HepG2 (cell line): ENCODE measurements around the gene DGAT2L6. TPM values are rescaled to one million over a fixed set of nuclear protein-coding genes. Genes with fewer than 3 reads are reported as not detected.

Experiments used
- ATAC-seq: fragments of 200-7000 bp; cut with Tn5 transposase; 3 replicates; pipeline ENCODE4 v1.9.1; 2020; ENCODE audit warnings: mild to moderate bottlenecking, moderate library complexity
- BruUV-seq: library from RNA; stranded (reverse); fragments of 400-500 nt; replicated peaks from 2 replicates; lab custom pipeline; 2021; lab: Mats Ljungman, UMichigan
- CTCF ChIA-PET: fragments of 300-600 bp; formaldehyde crosslinking; extraction: SDS; loops from one replicate; lab custom pipeline; 2021; ENCODE audit warnings: low total read pairs, inconsistent platforms, low intra/inter-chr PET ratio; lab: Yijun Ruan, JAX
- POLR2A ChIA-PET: fragments of 350-600 bp; sonication (Branson Sonifier 250); formaldehyde crosslinking; loops from one replicate; lab custom pipeline; 2020; ENCODE audit warnings: antibody characterized with exemption, inconsistent platforms; lab: Yijun Ruan, JAX
- DNase-seq: peaks from one replicate; pipeline ENCODE4 v3.0.0-alpha.2; 2015; ENCODE audit warnings: low spot score
- FAIRE-seq: peaks from 3 replicates; lab custom pipeline; 2011; peaks lifted over from hg19 to GRCh38; lab: Jason Lieb, UNC
- H2AFZ ChIP-seq: one replicate; pipeline ENCODE4 v1.6.1; 2011; ENCODE audit warnings: low read length, inconsistent platforms
- H3K27ac ChIP-seq: fragments of 300-600 bp; 3 replicates; pipeline ENCODE4 v1.8.0; 2011; ENCODE audit warnings: mixed run types, mild to moderate bottlenecking, mixed read lengths, low read length, inconsistent platforms; ENCODE audit not compliant: insufficient read depth; ENCODE audit errors: extremely low read length
- H3K27me3 ChIP-seq, 2 experiments: fragments of 200-600 bp in 1 of 2; 2 replicates in 1 of 2; 3 replicates in 1 of 2; pipeline versions ENCODE4 v1.6.0 to v1.8.0; 2011; ENCODE audit warnings: low read length in 2 of 2, mild to moderate bottlenecking in 2 of 2, moderate library complexity in 2 of 2, inconsistent platforms in 1 of 2; ENCODE audit not compliant: insufficient read depth in 2 of 2, control insufficient read depth in 1 of 2
- H3K36me3 ChIP-seq, 2 experiments: fragments of 200-600 bp in 1 of 2; replicated peaks in 1 of 2; 2 replicates in 1 of 2; 3 replicates in 1 of 2; pipeline versions ENCODE4 v1.5.1 to v1.8.0; 2011; ENCODE audit warnings: low read length in 2 of 2, inconsistent platforms in 1 of 2; ENCODE audit not compliant: insufficient read depth in 2 of 2, control insufficient read depth in 1 of 2
- H3K4me1 ChIP-seq: 2 replicates; pipeline ENCODE4 v1.5.1; 2012; ENCODE audit warnings: low read length, inconsistent platforms; ENCODE audit not compliant: insufficient read depth
- H3K4me2 ChIP-seq: 2 replicates; pipeline ENCODE4 v1.6.0; 2011; ENCODE audit warnings: low read depth, low read length, inconsistent platforms
- H3K4me3 ChIP-seq, 3 experiments: fragments of 200-600 bp in 1 of 3; sonication (generic), shearing (Covaris generic) in 1 of 3; replicated peaks in 1 of 3; 2 replicates each; pipeline ENCODE4 v1.5.1; 2011 to 2016; ENCODE audit warnings: low read length in 3 of 3, inconsistent platforms in 2 of 3, low read depth in 2 of 3, mild to moderate bottlenecking in 2 of 3, control low read depth in 1 of 3, mixed read lengths in 1 of 3; ENCODE audit not compliant: insufficient read depth in 1 of 3
- H3K79me2 ChIP-seq: one replicate; pipeline ENCODE4 v1.6.1; 2011; ENCODE audit warnings: low read length, inconsistent platforms; ENCODE audit not compliant: insufficient read depth
- H3K9ac ChIP-seq: 2 replicates; pipeline ENCODE4 v1.6.0; 2011; ENCODE audit warnings: mild to moderate bottlenecking, low read depth, low read length, inconsistent platforms; ENCODE audit not compliant: insufficient read depth
- H3K9me3 ChIP-seq: 2 replicates; pipeline ENCODE4 v1.5.1; 2012; ENCODE audit warnings: mild to moderate bottlenecking, low read length
- H4K20me1 ChIP-seq: 2 replicates; pipeline ENCODE4 v1.6.0; 2011; ENCODE audit warnings: inconsistent platforms, mild to moderate bottlenecking, low read length, moderate library complexity; ENCODE audit not compliant: insufficient read depth
- BHLHE40 ChIP-seq: IDR thresholded peaks from 2 replicates; pipeline ENCODE4 v1.6.1; 2011; ENCODE audit warnings: low read length, improper control_type of control experiment
- RXRA ChIP-seq: sonication (generic); formaldehyde crosslinking; IDR thresholded peaks from 2 replicates; pipeline ENCODE4 v1.5.1; 2020; ENCODE audit warnings: missing genetic modification reagents
- ZBTB1 ChIP-seq: sonication (generic); formaldehyde crosslinking; IDR thresholded peaks from 2 replicates; pipeline ENCODE4 v1.4.0; 2020; ENCODE audit warnings: missing genetic modification reagents, borderline replicate concordance
- ZNF816 ChIP-seq: sonication (generic); formaldehyde crosslinking; IDR thresholded peaks from 2 replicates; pipeline ENCODE4 v1.8.0; 2022; ENCODE audit warnings: missing genetic modification reagents, mild to moderate bottlenecking, borderline replicate concordance
- whole genome bisulfite sequencing: methylation state at CpG from one replicate; pipeline ENCODE4 v1.1.6; 2017; ENCODE audit warnings: low lambda C conversion rate; 5-methylcytosine and 5-hydroxymethylcytosine counted together
- in situ Hi-C: cut with HindIII; loops from 2 replicates; pipeline ENCODE4 v1.10.0; 2017; ENCODE audit warnings: low pct_unique_long_range_greater_than_20kb; ENCODE audit not compliant: extremely low pct_ligation_motif_present
- intact Hi-C: fragments of 100-400 bp; cut with micrococcal nuclease; formaldehyde crosslinking; loops from one replicate; pipeline ENCODE4 v1.10.0; 2022; ENCODE audit not compliant: unreplicated experiment
- polyA plus RNA-seq, 8 experiments: library from polyadenylated mRNA; depleted of rRNA in 3 of 8; stranded (reverse) in 7 of 8; unstranded in 1 of 8; fragments of >200 nt; fragmentation: Illumina TruSeq in 4 of 8; extraction: Trizol in 4 of 8; gene quantifications; 2 replicates each; pipeline versions ENCODE4 v1.2.1 to v1.2.3, GENCODE V29; 2011 to 2016; ENCODE audit warnings: low read depth in 4 of 8, missing spikeins in 1 of 8, mixed read lengths in 1 of 8; ENCODE audit not compliant: insufficient read depth in 1 of 8
- total RNA-seq, 5 experiments: library from RNA; depleted of rRNA; stranded (reverse); fragments of >200 nt; fragmentation: Illumina TruSeq; extraction: Trizol; gene quantifications; 2 replicates each; pipeline ENCODE4 v1.2.3, GENCODE V29; 2016; ENCODE audit warnings: low read depth in 1 of 5
- TF ChIP-seq, protein P1 (sequence below): sonication (generic); formaldehyde crosslinking; conservative IDR thresholded peaks from 2 replicates; pipeline ENCODE4 v1.4.0; 2020; ENCODE audit warnings: mild to moderate bottlenecking, missing genetic modification reagents, moderate library complexity
- TF ChIP-seq, protein P2 (sequence below): sonication (generic); formaldehyde crosslinking; IDR thresholded peaks from 2 replicates; pipeline ENCODE4 v1.4.0; 2020; ENCODE audit warnings: mild to moderate bottlenecking, missing genetic modification reagents
- TF ChIP-seq, protein P3 (sequence below): sonication (generic); formaldehyde crosslinking; IDR thresholded peaks from 2 replicates; pipeline ENCODE4 v1.5.0; 2020; ENCODE audit warnings: mild to moderate bottlenecking, missing genetic modification reagents, borderline replicate concordance

DGAT2L6 gene
- total and polyA plus RNA-seq, 2 of the 13 experiments (the other 11 are each of a cell fraction or from before 2014, with no cell fraction given), result not detected

DNA sequence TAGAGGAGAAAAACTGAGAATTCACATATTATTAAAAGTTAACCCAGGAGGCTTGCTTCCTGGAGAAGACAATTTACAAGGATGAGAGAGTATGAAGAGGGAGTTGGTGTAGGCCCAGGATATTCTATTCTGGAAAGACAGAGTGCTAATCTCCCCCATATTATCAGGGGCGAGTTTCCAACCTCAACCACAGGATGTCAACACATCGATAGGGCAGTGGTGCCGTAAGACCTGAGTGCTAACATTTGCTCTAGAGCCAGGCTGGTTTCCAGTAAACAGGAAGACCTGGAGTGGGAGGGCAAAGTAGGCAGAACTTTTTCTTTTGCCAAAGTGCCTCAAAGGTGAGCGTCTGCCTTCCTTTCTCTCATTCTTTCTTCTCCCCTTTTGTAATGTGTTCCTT, 54.4 kb downstream of the DGAT2L6 start (continued):
- TF ChIP-seq, protein P1, sequence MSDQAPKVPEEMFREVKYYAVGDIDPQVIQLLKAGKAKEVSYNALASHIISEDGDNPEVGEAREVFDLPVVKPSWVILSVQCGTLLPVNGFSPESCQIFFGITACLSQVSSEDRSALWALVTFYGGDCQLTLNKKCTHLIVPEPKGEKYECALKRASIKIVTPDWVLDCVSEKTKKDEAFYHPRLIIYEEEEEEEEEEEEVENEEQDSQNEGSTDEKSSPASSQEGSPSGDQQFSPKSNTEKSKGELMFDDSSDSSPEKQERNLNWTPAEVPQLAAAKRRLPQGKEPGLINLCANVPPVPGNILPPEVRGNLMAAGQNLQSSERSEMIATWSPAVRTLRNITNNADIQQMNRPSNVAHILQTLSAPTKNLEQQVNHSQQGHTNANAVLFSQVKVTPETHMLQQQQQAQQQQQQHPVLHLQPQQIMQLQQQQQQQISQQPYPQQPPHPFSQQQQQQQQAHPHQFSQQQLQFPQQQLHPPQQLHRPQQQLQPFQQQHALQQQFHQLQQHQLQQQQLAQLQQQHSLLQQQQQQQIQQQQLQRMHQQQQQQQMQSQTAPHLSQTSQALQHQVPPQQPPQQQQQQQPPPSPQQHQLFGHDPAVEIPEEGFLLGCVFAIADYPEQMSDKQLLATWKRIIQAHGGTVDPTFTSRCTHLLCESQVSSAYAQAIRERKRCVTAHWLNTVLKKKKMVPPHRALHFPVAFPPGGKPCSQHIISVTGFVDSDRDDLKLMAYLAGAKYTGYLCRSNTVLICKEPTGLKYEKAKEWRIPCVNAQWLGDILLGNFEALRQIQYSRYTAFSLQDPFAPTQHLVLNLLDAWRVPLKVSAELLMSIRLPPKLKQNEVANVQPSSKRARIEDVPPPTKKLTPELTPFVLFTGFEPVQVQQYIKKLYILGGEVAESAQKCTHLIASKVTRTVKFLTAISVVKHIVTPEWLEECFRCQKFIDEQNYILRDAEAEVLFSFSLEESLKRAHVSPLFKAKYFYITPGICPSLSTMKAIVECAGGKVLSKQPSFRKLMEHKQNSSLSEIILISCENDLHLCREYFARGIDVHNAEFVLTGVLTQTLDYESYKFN, result 0 out of 2 replicates have a peak, but pooled peaks have one; percentile 12
- TF ChIP-seq, protein P2, sequence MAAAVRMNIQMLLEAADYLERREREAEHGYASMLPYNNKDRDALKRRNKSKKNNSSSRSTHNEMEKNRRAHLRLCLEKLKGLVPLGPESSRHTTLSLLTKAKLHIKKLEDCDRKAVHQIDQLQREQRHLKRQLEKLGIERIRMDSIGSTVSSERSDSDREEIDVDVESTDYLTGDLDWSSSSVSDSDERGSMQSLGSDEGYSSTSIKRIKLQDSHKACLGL (CRISPR knock-in tag), result no peak
- TF ChIP-seq ZBTB1 (CRISPR knock-in tag) (no peak), ZNF816 (CRISPR knock-in tag) (no peak)

DNA sequence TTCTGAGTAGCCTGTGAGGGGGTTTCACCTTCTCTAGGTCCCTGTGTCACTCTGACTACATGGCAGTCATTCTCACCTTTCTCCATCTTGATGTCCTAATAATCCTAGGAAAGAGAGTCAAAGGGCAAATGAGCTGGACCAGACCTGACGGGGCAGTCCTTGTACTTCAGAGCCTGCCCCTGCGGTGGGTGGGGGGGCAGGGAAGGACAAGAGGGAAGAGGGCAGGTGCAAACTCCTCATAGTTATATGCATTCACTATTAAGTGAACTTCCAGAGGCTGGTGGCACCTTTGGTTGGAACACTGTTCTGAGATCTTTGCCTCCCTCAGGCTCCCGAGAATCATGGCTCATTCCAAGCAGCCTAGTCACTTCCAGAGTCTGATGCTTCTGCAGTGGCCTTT, 57.1 kb downstream of the DGAT2L6 start, which contains the start of gene AWAT1:
Gene AWAT1, plus strand, starts transcription at position 301 of the 400 bp plus-strand sequence. Its CDS starts 41 bp downstream, at position 342.
- ATAC-seq, result no peak
- TF ChIP-seq BHLHE40, result no peak
- TF ChIP-seq RXRA, result no peak
- TF ChIP-seq, protein P3, sequence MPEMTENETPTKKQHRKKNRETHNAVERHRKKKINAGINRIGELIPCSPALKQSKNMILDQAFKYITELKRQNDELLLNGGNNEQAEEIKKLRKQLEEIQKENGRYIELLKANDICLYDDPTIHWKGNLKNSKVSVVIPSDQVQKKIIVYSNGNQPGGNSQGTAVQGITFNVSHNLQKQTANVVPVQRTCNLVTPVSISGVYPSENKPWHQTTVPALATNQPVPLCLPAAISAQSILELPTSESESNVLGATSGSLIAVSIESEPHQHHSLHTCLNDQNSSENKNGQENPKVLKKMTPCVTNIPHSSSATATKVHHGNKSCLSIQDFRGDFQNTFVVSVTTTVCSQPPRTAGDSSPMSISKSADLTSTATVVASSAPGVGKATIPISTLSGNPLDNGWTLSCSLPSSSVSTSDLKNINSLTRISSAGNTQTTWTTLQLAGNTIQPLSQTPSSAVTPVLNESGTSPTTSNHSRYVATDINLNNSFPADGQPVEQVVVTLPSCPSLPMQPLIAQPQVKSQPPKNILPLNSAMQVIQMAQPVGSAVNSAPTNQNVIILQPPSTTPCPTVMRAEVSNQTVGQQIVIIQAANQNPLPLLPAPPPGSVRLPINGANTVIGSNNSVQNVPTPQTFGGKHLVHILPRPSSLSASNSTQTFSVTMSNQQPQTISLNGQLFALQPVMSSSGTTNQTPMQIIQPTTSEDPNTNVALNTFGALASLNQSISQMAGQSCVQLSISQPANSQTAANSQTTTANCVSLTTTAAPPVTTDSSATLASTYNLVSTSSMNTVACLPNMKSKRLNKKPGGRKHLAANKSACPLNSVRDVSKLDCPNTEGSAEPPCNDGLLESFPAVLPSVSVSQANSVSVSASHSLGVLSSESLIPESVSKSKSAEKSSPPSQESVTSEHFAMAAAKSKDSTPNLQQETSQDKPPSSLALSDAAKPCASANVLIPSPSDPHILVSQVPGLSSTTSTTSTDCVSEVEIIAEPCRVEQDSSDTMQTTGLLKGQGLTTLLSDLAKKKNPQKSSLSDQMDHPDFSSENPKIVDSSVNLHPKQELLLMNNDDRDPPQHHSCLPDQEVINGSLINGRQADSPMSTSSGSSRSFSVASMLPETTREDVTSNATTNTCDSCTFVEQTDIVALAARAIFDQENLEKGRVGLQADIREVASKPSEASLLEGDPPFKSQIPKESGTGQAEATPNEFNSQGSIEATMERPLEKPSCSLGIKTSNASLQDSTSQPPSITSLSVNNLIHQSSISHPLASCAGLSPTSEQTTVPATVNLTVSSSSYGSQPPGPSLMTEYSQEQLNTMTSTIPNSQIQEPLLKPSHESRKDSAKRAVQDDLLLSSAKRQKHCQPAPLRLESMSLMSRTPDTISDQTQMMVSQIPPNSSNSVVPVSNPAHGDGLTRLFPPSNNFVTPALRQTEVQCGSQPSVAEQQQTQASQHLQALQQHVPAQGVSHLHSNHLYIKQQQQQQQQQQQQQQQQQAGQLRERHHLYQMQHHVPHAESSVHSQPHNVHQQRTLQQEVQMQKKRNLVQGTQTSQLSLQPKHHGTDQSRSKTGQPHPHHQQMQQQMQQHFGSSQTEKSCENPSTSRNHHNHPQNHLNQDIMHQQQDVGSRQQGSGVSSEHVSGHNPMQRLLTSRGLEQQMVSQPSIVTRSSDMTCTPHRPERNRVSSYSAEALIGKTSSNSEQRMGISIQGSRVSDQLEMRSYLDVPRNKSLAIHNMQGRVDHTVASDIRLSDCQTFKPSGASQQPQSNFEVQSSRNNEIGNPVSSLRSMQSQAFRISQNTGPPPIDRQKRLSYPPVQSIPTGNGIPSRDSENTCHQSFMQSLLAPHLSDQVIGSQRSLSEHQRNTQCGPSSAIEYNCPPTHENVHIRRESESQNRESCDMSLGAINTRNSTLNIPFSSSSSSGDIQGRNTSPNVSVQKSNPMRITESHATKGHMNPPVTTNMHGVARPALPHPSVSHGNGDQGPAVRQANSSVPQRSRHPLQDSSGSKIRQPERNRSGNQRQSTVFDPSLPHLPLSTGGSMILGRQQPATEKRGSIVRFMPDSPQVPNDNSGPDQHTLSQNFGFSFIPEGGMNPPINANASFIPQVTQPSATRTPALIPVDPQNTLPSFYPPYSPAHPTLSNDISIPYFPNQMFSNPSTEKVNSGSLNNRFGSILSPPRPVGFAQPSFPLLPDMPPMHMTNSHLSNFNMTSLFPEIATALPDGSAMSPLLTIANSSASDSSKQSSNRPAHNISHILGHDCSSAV (CRISPR knock-in tag), result no peak
- H3K4me2 ChIP-seq, result no peak within 1 kb of the TSS
- no peak within 1 kb of the TSS for H2AFZ ChIP-seq
- H3K9me3 ChIP-seq, result no peaks in the 10 kb centered on the region
- H4K20me1 ChIP-seq, result no peaks in the 10 kb centered on the region
- no TSS peak for BruUV-seq
- ChIA-PET CTCF (no interaction called here), POLR2A (no interaction called here)
- intact Hi-C loops, result no loop called here
- DNase-seq, result no peak
- no peaks in the 10 kb centered on the region; the same call in 1 of the 2 replicates for H3K4me1 ChIP-seq
- WGBS, result no CpG with 5 or more reads among the region's 3 CpGs
- in situ Hi-C loops, result no loop called here
- H3K27me3 ChIP-seq, result no peaks in the 10 kb centered on the region; a peak in 1 of 5 replicates
- no peaks in the 10 kb centered on the region for H3K79me2 ChIP-seq
- FAIRE-seq, result no peak
- H3K36me3 ChIP-seq, result no peaks in the 10 kb centered on the region
- H3K4me3 ChIP-seq, result no peak within 1 kb of the TSS
- H3K9ac ChIP-seq, result no peak within 1 kb of the TSS
- no peak within 1 kb of the TSS for H3K27ac ChIP-seq
